A673 (cell line): Measurements from ENCODE around the gene PPP2R5A.

Source experiments
- EZH2 ChIP-seq: fragments of 200-600 bp; sonication (generic); IDR thresholded peaks from 2 replicates; pipeline ENCODE4 v1.6.1; 2017; ENCODE audit warnings: borderline replicate concordance, low read depth, mild to moderate bottlenecking, mixed read lengths, antibody characterized with exemption, low read length; ENCODE audit not compliant: poor library complexity, severe bottlenecking
- TF ChIP-seq, protein P1 (sequence below): fragments of 300-800, 200-600 bp; sonication (generic); conservative IDR thresholded peaks from 2 replicates; pipeline ENCODE4 v1.5.1; 2017; ENCODE audit warnings: low read depth, mild to moderate bottlenecking, antibody characterized with exemption, low read length, moderate library complexity, mixed read lengths

- TF ChIP-seq, protein P1, sequence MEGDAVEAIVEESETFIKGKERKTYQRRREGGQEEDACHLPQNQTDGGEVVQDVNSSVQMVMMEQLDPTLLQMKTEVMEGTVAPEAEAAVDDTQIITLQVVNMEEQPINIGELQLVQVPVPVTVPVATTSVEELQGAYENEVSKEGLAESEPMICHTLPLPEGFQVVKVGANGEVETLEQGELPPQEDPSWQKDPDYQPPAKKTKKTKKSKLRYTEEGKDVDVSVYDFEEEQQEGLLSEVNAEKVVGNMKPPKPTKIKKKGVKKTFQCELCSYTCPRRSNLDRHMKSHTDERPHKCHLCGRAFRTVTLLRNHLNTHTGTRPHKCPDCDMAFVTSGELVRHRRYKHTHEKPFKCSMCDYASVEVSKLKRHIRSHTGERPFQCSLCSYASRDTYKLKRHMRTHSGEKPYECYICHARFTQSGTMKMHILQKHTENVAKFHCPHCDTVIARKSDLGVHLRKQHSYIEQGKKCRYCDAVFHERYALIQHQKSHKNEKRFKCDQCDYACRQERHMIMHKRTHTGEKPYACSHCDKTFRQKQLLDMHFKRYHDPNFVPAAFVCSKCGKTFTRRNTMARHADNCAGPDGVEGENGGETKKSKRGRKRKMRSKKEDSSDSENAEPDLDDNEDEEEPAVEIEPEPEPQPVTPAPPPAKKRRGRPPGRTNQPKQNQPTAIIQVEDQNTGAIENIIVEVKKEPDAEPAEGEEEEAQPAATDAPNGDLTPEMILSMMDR, result no peak
- TF ChIP-seq EZH2, result no peak
Observed at GRCh38 chr1:212311836-212312497, 26.8 kb downstream of the PPP2R5A start.
